Activated CD4-positive, alpha-beta T cell treated with anti-CD3 and anti-CD28 coated beads, Interleukin-2, amount 50 U/mL, for 1 hour (primary cell): Measurements from ENCODE around the gene TXNRD2.

Source experiments
- DNase-seq: peaks from one replicate; pipeline ENCODE4 v3.0.0-alpha.2; 2020

TXNRD2 gene

DNA sequence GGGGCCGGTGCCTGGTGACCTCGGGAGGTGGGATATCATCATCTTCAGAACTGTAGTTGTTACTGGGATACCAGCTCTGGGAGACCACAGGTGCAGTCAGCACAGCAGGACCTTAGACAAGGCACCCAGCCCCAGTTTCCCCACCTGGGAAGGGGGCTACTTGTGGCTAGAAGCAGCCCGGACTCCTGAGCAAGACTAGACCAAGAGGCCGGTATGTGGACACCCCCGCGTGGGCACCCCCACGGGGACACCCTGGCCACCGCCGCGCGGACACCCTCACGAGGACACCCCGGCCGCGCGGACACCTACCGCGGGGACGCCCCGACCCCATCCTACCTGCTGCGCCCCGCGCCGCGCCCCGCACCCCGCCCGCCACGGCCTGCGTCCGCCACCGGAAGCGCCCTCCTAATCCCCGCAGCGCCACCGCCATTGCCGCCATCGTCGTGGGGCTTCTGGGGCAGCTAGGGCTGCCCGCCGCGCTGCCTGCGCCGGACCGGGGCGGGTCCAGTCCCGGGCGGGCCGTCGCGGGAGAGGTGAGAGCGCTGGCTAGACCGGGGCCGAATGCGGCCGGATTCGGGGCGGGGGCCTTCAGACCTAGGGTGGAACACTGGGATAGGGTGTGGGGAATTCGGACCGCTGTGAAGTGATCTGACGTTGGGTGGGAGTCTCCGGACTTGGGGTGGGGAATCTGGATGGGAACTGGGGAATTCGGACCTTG lies at the start of gene TXNRD2, which contains the start of gene COMT:
Gene TXNRD2 (minus strand): TSS at position 454 of the 718 bp plus-strand sequence. CDS start 15 bp downstream, at position 439.
Gene COMT (plus strand): TSS at position 408 of the 718 bp plus-strand sequence. CDS start 20,755 bp downstream, outside the sequence.
- peak; percentile 65 for DNase-seq

- DNase-seq, result no peak
These were observed 49.7 kb upstream of the TXNRD2 start for GRCh38 chr22:19991395-19991644.

- DNase-seq, result no peak
These were observed 49.2 kb upstream of the TXNRD2 start for GRCh38 chr22:19990609-19991394.

DNA sequence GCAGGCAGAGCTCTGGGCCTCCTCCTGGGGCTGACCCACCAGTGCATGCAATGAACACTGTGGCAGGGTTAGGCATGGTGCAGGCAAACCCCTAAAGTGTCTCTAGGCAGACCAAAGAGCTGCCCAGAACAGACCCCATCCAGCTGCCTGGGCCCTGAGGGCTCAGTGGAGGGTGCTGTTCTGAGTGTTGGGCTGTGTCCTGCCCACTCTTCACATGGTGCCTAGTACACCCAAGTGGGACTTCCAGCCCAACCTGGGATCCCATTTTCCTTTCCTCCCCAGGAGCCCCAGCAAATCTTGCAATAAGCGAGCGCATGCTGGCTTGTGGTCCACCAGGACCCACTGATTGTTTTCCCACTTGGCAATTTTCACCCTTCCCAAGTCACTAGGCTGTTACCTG lies 48.6 kb upstream of the TXNRD2 start:
- DNase-seq, result no peak

GRCh38 chr22:19989725-19990067 lies 48.1 kb upstream of the TXNRD2 start:
- DNase-seq, result no peak

- DNase-seq, result no peak
These were observed 47.5 kb upstream of the TXNRD2 start for GRCh38 chr22:19988965-19989724.

DNA sequence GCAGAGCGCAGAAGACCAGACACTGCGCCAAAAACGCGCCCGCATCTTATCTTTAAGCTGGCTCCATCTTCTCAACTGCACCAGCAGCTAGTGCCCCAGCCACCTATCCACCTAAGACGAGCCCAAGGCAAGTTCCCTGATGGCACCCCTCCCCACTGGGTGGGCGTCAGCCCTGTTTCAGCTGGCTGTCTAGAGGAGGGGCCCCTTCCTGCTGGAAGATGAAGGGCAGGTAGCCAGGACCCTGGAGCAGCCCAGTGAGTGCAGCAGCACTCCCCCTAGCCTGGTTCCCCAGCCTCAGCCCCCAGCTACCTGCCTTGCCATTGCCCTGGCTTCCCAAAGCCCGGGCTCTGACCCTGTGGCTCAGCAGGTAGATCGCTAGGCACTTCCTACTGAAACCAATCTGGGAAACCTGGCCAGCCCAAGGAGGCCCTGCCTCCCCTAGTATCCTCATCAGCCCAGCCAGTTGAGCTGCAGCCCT lies 46.8 kb upstream of the TXNRD2 start:
- DNase-seq, result no peak

DNA sequence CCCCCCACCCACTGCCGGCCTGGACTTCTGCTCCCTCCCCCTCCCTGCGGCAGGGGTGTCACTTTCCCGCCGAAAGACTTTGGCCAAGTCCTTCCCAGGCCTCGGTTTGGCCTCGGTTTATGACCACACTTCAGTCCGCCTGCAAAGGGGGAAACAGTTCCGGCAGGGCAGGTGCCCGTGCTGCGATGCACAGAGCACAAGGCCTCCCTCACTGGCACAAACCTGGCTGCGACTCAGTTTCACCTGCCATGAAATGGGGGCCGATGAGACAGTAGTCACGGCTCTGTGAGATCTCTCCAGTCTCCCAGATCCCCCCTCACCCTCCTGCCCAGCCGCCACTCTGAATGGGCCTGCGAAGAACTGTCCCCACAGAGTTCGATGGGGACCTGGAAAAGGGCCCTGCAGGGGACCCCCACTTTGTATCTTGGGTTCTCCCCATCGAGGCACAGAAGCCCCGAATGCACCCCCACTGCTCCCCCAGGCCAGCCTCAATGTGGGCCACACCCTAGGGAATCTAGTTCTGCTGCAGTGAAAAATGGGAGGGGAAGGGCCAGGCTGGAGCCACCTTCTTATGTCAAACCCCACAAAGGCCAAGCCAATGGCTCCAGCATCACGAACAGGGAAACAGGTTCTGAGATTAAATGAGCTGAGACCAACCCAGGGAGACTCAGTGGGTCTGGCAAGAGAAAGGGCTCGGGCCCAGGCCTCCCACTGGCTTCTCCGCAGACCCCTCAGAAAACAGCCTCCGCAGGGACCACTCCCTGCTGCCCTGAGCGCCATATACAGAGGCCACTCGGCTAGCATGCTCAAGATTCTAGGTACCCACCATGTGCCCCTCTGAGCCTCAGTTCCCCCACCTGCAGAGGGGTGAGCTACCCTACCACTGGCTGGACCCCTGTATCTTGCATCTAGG lies 46.0 kb upstream of the TXNRD2 start:
- DNase-seq, result no peak

DNA sequence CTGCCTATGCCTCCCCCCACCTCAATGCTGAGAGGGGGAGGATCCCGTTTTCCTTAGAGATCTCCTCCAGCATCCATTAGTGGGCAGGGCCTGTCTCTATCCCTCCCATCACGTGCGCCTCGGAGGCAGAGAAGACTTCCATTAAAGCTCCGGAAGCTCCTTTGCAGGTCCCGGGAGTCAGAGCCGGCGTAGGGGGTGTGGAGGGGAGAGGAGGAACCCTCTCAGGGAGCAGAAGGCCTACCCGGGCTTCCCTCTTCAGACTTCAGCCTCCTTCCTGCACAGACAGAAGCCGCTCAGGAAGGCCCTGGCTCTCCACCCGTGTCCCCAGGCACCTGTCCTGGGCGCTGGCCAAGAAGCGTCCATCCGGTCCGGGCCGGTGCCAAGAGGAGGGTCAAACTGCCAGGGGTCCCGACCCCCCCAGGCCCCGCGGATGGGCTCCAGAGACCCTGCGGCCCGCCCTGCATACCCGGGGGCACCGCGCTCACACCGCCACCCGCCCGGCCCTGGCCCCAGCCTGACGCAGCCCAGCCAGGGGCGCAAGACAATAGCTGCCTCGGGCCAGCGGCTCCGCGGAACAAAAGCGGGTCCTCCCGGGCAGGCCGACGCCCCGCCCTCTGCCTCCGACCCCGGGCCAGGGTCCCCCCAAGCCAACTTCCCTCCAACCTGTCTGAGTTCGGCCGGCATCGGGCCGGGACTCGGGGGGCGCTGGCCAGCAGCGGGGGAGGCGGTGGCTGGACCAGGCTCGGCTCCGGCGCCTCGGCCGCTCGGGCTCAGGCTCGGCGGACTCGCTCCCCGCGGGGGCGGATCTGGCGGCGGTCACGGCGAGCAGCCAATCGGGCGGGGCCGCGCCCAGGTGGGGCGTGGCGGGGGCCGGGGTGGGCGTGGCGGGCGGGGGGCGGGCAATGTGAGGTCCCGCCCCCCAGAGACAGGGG lies 45.1 kb upstream of the TXNRD2 start:
- peak; percentile 51 for DNase-seq

- no peak for DNase-seq
These were observed 44.4 kb upstream of the TXNRD2 start for GRCh38 chr22:19986011-19986409.

- no peak for DNase-seq
These were observed 43.5 kb upstream of the TXNRD2 start for GRCh38 chr22:19984851-19985811.

GRCh38 chr22:19984201-19984753 lies 42.7 kb upstream of the TXNRD2 start:
- no peak for DNase-seq

- DNase-seq, result no peak
These were observed 42.1 kb upstream of the TXNRD2 start for GRCh38 chr22:19983741-19984140.

- DNase-seq, result no peak
These were observed 41.5 kb upstream of the TXNRD2 start for GRCh38 chr22:19982991-19983578.

DNA sequence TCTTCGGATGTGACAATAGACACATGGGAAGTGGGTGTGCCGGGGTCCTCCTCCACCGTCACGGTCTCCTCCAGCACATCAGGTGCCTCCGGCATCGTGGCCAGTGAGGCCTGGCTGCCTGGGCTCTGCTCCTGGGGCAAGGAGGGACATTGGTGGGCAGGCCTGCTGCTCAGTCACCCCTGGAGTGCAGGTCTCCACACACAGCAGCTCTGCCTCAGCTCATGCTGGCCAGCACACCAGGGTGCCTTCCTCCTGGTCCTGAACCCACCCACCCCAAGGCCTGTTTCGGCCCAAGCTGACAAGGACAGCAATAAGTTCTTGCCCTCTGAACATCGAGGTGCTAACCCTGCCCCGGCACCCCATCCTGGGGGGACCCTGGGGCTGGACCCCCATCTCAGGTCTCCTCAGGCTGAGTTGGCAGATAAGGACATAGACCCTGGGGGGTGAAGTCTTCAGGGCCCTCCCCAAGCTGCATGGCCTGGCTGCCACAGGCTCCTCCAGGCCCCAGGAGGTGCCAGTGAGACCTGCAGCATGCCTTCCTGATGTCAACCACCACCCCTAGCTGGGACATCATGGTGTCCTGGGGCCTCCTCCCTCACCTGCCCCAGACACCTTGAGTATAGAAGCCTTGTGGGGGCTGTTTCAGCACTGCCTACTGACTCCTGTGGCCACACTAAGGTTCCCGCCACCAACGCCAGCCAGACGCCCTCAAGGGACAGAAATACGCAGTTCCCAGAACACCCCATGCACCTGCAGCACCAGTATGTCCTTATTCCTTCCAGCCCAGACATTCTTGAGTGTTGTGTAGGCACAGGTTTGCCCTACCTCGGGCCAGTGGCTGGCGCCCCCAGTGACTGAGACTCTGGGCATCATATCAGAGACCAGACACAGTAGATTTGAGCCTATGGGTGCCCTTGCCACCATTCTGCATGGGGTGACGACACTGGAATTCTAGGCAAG lies 40.6 kb upstream of the TXNRD2 start:
- no peak for DNase-seq

GRCh38 chr22:19981171-19981960 lies 39.7 kb upstream of the TXNRD2 start:
- DNase-seq, result no peak

DNA sequence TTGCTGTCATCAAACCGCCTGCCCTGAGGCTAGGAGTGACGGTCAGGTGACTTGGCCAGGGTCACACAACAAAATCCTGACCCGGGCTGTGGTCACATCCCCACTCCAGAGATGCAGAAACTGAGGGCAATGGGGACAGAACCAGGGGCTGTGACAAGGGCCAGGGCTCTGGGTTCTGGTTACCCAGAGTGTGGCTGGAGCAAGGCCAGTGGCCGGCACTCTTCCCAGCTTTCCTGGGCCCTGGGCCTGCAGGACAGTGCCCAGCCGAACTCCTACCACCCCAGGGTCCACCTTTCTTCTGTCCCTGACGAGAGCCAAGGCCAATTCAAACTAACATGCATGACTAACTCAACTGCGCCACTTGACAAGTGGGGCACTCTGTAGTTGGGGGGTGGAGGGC lies 39.1 kb upstream of the TXNRD2 start:
- DNase-seq, result no peak
